SK-N-MC (cell line): ENCODE results near the gene NHS.

Experiments
- EZH2 ChIP-seq: fragments of 200-600 bp; sonication (generic); IDR thresholded peaks from one replicate; pipeline ENCODE4 v1.6.1; 2017; ENCODE audit warnings: antibody characterized with exemption
- FOXP2 ChIP-seq: optimal IDR thresholded peaks from 2 replicates; pipeline ENCODE3; 2011; ENCODE audit warnings: mild to moderate bottlenecking, moderate library complexity; ENCODE audit not compliant: insufficient read depth; ENCODE audit errors: extremely low read length, control extremely low read depth
- POLR2AphosphoS5 ChIP-seq: IDR thresholded peaks from 2 replicates; pipeline ENCODE4 v1.6.1; 2012; ENCODE audit warnings: mild to moderate bottlenecking, low read depth, low read length, borderline replicate concordance

GRCh38 chrX:17629519-17629918, 254.5 kb downstream of the NHS start:
- no peak for TF ChIP-seq EZH2
- no peak for TF ChIP-seq POLR2AphosphoS5
- no peak for TF ChIP-seq FOXP2
